ENCODE measurements around the gene BPIFB4.
"Not testable (repeated sequence)": the region's sequence is repeated elsewhere in the genome, so short reads cannot be mapped to it uniquely, and the experiment has no call there.

BPIFB4 gene

DNA sequence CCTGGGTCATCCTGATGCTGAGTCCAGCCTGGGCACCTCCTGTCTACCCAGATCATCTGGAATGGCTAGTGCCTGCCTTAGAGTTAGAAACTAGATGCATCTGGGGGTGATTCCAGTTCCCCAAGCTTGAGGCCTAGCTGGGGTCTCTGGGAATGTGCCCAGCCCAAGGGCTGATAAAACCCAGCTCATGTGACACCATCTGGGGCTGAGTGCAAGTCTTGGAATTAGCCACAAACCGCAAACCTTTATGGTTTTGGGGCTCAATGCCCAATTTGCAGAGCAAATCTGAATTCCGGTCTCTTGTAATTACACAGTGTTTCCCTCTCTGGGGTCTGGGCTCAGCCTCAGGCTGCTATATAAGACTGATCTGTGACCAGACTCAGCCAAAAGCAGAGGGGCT lies at the start of gene BPIFB4:
BPIFB4 (plus strand) TSS at position 385 of the 400 bp plus-strand sequence. CDS start 1,884 bp downstream, outside the sequence.
- no peak for DNase-seq (ENCODE audit: low read depth, low spot score)

DNA sequence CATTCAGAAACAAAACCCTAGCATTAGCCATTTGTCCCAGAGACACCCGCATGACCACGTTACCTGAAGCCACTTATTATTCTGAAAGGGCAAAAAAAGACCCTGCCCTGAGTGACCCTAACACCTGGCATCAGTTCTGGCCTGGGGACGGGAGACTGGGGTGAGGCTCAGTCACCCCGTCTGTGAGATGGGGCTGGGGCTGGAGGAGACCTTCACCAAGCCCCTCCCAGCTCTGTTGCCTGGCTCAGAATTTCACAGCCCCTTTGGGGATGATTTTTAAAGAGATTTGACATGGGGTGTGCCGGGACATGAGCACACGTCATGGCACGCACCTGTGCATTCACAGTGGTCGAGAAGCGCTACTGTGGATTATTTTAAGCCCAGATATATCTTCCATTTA lies 49.4 kb upstream of the BPIFB4 start:
- DNase-seq (ENCODE audit: low read depth, low spot score) = no peak

DNA sequence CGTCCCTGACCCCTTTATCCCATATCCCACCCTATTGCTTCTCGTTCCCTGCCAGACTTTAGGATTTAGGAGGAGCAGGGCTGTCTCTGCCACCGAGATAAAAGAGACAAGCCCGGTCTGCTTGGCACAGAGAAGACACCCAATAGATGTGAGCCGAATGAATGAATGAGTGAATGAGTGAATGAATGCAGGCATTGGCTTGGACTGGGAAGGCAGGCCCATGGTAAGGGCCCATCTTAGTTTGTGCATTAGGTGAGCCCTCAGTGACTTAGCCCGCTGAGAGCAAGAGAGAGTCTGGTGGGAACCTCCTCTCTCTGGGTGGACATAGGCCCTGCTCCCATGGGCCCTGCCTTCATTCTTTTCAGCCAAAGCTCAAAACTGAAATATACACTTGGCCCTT lies 48.9 kb upstream of the BPIFB4 start:
- no peak for DNase-seq (ENCODE audit: low read depth, low spot score)

DNA sequence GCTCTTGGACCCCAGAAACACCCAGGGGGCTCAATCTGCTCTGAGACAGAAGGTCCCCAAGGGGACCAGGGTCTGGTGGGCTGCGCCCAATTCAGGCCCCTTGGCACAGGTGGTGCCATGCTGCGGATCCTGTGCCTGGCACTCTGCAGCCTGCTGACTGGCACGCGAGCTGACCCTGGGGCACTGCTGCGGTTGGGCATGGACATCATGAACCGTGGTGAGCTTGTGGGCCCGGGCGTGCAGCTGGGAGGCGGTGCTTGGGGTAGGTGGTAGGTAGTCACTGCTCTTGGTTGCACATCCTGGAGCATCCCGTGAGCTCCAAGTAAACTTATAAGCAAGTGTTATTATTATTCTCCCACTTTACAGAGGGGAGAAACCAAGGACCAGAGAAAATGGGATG lies 47.9 kb upstream of the BPIFB4 start, which contains the start of gene BPIFB6:
BPIFB6 (plus strand) TSS at position 118 of the 400 bp plus-strand sequence; CDS start at position 118, 0 bp downstream.
- no peak for DNase-seq (ENCODE audit: low read depth, low spot score)

DNA sequence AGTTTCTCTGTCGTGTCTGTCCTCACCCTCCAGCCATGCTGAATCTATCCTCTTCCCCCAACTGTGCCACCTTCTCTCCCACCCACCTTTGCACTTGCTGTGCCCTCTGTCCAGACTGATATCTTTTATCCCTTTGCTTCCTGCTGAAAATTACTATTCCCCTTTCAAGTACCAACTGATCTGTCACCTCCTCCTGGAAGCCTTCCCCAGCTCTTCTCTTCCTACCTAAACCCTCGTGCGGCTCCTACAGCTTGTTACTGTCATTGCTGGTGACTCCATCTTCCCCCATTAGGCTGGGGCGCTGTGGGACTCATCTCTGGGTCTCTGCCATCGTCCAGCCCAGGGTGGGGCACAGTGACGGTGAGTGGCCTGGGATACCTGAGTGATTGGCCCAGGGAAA lies 46.9 kb upstream of the BPIFB4 start:
- no peak for DNase-seq (ENCODE audit: low read depth, low spot score)

DNA sequence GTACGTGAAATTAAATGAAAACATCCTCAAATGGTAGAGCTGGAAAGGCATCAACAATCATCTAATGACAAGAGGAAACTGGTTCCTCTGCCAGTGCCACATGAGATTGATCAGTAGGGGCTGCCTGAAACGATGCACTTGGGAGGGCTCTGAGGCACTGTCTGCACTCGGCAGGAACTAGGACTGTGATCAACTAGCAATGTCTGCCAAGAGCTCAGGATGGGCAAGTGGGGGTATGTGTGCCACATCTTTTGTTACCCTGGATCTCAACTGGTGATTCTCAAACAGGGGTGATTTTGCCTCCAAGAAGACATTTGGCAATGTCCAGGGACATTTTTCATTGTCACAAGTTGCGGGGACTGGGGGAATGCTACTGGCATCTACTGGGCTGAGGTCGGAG lies 46.1 kb upstream of the BPIFB4 start:
- DNase-seq (ENCODE audit: low read depth, low spot score) = no peak

DNA sequence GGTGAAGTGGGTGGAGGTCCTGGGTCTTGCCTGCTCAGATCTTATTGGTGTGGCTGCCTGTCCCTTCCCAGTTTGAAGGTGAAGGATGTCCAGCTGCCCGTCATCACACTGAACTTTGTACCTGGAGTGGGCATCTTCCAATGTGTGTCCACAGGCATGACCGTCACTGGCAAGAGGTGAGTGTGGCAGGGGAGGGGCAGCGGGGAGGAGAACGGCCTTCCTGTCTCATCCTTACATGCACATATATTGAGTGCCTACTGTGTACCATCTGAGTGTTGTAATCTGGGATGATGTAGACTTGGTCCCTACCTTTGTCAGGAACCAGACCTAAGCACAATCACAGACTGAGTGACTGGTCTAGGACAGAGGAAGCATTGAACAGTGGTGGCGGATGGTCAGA lies 45.3 kb upstream of the BPIFB4 start:
- DNase-seq (ENCODE audit: low read depth, low spot score) = no peak

DNA sequence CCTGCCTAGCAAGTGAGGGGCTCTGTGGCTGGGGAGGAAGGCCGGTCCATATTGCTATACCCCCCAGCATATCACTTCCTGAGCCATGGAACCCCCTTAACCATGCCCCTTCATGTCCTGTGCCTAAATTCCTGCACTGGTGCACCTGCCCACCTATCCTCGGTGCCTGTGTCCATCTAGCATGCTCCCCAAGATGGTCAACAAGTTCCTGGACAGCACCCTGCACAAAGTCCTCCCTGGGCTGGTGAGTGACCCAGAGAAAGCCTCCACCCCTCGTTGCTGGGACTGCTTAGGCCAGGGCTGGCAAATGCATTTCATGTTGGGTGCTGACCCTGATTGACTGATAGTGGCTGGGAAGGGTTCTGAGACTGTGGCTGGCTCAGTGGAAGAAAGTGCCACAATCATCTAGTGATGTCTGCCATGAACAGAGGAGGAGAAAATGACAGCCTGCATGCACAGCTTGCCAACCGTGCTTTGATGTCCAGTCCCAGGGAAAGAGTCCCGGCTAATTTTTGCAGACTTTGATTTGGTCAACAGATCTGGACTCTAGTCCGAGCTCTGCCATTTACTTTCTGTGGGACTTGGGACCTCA lies 44.4 kb upstream of the BPIFB4 start:
- DNase-seq (ENCODE audit: low read depth, low spot score) = no peak

DNA sequence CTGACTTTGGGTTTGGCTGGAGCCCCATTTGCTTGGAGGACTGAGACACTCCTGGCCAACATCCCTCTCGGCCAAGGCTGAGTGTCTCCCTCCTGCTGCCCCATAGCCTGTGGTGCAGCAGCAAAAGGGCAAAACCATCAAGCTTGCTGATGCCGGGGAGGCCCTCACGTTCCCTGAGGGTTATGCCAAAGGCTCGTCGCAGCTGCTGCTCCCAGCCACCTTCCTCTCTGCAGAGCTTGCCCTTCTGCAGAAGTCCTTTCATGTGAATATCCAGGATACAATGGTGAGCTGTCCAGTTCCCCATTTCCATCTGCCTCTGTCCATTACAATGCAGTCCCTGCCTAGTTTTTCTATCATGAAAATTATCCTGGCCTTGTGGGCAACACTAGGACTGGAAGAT lies 42.0 kb upstream of the BPIFB4 start:
- DNase-seq (ENCODE audit: low read depth, low spot score) = no peak

DNA sequence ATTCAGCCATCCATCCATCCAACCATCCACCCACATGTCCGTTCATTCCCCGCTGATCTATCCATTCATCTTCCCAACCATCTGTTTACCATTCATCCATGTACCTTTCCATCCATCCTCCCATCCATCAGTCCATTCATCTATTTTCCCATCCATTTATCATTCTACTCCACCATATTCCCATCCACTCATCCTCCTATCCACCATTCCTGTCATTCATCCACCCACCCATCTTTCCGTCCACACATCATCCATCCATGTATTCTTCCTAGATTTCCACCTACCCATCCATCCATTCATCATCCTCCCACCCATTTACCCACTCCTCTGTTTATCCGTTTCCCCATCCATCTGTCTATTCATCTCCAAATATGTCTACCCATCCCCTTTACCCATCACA lies 41.2 kb upstream of the BPIFB4 start:
- no peak for DNase-seq (ENCODE audit: low read depth, low spot score)

DNA sequence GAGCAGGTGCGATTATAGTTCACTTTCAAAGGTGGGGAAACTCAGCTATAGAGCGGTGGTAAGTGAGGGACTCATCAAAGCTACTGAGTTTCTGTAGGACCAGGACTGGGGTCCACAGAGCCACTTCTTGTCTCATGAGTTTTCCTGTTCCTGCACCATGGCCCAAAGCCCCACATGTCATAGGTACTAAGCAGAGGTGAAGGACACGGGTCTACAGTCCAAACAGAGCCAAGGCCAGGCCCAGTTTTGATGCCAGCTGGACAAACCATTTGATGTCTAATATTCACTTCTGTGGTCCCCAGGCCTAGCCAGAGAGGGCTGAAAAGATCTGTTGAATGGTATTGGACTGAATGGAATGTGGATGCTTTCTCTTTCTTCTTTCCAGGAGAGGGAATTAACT lies 37.0 kb upstream of the BPIFB4 start:
- no peak for DNase-seq (ENCODE audit: low read depth, low spot score)

DNA sequence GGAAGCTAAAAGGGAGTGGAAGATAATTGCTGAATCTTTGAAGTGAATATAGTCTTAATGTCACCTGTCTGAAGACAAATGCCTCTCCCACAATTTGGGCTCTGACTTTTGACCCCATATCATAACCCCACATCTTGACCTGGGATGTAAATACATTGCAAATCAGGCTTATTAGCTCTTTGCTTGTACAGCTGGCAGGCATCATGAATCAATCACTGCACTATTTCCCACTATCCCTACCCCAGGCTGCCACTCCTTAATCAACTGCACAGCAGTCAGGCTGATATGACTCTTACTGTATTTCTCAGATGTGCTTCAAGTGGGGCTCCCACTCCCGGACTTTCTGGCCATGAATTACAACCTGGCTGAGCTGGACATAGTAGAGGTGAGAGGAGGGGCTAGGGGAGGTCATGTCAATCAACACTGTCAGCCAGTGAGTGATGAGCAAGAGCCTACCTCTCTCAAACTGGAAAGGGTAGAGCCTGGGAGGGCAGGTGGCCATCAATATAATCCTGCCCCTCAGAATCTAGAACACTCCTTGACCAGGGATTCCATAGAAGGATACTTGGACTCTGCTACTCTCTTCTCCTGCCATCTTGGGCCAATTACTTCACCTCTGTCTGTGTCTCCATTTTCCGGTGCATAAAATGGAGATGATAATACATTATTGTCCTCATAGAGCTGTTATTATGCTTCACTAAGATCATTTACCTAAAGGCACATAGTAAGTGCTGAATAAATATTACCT lies 36.3 kb upstream of the BPIFB4 start:
- DNase-seq (ENCODE audit: low read depth, low spot score) = no peak

DNA sequence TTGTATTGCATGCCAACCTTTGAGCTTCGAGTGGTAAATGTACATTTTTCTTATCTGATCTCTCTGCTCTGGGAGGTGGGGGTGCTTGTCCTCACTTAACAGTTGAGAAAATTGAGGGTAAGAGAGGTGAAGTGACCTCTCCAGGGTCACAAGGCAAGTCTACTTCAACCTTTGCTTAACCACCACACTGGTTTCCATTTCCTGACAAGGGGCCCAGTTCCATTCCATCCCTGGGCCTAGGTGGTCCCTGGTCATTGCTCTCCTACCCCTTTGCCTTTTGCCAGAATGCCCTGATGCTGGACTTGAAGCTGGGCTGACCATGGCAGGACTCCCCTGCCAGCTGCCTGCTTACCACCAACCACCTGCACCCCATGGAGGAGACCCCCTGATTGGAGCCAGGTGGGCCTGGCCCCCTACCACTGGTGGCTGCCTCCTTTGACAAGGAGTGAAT lies 35.7 kb upstream of the BPIFB4 start:
- no peak for DNase-seq (ENCODE audit: low read depth, low spot score)

DNA sequence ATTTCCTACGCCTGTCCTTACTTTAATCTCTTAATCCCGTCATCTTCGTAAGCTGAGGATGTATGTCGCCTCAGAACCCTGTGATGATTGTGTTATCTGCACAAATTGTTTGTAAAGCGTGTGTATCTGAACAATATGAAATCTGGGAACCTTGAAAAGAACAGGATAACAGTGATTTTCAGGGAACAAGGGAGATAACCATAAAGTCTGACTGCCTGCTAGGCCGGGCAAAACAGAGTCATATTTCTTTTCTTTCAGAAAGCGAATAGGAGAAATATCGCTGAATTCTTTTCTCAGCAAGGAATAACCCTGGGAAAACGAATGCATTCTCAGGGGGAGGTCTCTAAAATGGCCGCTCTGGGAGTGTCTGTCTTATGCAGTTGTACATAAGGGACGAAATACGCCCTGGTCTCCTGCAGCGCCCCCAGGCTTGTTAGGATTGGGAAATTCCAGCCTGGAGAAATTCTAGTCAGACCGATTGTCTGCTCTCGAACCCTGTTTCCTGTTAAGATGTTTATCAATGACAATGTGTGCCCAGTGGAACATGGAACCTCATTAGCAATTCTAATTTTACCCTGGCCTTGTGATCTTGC lies 34.2 kb upstream of the BPIFB4 start:
- not testable (repeated sequence) for DNase-seq (ENCODE audit: low read depth, low spot score)

DNA sequence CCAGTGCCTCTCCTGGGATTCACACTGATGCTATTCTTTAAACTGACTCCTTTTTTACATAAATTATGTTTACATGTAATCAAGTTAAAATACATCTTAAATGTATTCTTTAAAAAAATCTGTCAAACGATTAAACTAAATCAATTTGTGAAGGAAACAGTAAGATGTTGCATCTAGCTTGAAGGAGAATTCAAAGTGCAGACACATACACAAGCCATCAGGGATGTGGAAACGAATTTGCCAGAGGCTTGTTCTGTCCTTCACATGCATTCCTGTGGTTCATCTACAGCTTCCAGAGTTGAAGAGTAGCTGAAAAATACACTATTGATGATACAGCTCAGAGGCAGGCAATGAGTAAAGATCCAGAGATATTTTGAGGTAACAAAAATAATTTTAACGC lies 33.0 kb upstream of the BPIFB4 start:
- DNase-seq (ENCODE audit: low read depth, low spot score) = no peak

DNA sequence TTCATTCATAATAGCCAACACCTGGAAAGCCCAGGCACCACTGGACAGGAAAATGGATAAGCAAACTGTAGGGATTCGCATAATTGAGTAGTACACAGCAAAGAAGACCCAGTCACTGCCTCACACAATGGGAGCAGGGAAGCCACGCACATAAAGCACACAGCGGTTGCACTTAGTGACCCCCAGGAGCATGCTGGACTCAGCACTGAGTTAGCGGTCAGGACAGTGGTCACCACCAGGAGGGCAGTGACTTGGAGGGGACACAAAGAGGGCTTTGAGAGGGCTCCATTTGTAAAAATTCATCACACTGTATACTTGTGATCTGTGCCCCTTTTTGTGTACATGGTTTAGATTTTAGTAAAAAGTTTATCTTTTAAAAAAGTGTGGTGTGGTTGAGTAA lies 28.1 kb upstream of the BPIFB4 start:
- DNase-seq (ENCODE audit: low read depth, low spot score) = no peak

DNA sequence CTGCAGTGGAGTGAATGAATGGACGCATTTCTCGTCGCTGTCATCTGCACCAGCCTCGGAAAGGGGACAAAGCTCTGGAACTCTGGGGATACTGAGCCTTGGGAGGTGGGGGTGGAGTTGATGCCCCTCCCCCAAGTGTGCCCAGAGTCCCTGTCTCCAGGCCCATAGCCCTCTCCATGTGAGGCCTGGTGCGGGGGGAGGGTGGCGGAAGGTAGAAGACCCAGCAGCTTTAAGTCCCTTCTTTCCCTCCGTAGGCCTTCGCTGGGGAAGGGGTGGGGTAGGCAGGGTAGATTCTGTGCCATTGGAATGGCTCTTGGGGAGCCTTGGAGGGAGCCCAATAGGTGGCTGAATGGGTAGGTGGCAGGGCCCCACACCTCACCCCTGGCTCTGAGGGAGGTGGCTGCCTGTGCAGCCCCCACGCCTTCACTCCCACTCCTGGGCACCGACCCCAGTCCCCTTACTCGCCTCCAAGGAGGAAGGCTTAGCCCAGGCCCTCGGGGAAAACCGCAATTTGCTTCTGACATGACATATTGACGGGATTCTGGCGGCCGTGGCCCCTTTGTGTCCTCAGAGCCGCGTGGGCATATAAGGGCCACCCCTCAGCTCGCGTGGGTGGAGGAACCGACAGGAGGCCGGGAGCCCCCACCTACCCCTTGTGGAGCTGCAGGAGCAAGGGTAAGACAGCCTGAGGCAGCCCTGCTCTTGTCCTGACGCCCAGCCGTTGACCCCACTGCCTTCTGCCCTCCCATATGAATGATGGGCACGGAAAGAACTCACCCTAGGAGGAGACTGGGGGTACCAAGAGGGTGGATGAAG lies 25.9 kb upstream of the BPIFB4 start, which contains the start of gene BPIFB3:
BPIFB3 (plus strand) TSS at position 613 of the 816 bp plus-strand sequence. CDS start 1,533 bp downstream, outside the sequence.
- DNase-seq (ENCODE audit: low read depth, low spot score) = no peak

DNA sequence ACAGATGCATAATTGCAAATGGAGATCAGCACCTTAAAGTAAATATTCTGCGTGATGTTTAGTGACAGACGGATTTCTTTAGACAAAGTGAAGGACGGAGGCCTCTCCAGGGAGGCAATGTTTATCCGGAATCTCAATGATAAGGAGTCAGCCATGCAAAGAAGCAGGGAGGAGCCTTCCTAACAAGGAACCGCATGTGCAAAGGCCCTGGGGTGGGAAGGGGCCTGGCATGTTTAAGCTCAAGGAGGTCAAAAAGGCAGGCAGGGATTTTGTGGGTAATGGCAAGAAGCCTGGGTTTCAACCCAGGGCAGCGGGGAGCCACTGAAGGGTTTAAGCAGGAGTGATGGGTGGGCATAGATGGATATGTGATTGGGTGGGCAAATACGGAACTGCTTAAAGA lies 25.1 kb upstream of the BPIFB4 start:
- DNase-seq (ENCODE audit: low read depth, low spot score) = no peak

DNA sequence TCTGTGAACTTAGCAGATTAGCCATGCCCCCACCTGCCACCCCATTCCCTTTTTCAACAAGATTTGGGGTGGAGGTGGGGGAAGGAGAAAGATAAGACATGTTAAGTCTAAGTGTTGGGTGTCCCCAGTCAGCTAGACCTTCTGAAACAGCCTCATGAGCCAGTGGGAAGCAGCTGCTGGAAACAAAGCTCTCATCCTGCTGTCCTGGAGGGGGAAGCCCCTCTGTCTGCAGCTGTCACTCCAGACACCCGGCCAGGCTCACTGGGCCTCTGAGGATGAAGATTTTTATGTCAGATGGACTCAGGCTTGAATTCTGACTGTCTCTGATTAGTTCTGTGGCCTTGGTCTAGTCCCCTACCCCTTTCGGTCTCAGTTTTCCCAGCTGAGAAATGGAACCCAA lies 24.7 kb upstream of the BPIFB4 start:
- no peak for DNase-seq (ENCODE audit: low read depth, low spot score)

DNA sequence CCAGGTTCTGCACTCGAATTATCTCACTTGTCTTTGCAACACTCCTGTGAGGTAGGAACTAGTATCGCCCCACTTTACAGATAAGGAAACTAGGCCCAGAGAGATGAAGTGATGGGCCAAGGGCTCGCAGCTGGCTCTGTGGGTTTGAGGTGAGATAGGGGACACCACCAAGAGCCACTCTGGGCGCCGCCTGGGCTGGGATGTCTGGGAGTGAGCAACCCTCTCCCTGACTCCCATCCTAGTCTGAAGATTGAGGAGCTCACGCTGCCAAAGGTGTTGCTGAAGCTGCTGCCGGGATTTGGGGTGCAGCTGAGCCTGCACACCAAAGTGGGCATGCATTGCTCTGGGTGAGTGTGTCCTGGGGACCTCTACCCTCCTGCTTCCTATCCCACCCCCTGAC lies 20.3 kb upstream of the BPIFB4 start:
- DNase-seq (ENCODE audit: low read depth, low spot score) = no peak

DNA sequence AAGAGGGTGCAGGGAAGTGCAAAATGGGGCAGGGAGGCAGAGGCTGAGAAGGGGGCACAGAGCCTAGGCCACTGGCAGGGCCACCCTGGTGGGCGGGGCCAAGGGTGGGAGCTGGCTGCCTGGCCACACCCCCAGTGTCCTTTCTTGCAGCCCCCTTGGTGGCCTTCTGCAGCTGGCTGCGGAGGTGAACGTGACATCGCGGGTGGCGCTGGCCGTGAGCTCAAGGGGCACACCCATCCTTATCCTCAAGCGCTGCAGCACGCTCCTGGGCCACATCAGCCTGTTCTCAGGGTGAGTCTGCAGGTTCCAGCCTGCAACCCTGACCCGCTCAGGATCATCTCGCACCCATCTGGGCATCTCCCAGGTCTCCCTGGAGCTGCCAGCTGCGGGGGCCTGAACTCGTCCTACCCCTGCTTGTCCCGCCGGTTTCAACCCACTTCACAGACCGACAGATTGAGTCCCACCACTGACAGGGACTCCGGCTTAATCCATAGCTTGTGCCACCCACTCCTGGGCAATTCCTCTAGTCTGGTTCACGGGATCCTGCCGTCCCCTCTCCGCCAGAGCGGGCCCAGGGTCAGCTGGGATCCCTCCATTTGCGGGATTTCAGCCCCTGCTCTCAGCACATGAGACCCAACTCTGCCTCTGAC lies 19.6 kb upstream of the BPIFB4 start:
- no peak for DNase-seq (ENCODE audit: low read depth, low spot score)

DNA sequence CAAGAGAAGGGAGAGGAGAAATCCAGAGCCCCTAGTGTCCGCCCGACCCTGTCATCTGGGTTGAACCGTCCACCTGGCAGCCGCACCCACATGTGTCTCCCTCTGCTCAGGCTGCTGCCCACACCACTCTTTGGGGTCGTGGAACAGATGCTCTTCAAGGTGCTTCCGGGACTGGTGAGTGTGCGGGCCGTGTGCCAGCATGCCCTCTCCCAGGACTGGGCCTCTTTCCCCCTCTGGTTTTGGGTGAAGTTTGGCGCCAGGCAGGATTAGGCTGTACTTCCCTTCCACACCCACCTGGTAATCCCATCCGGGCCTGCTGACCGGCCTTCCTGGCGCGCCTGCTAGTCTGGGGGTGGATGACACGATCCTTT lies 17.8 kb upstream of the BPIFB4 start:
- no peak for DNase-seq (ENCODE audit: low read depth, low spot score)

Measured in smooth muscle cell of the brain vasculature (primary cell).